Activated CD4-positive, CD25-positive, alpha-beta regulatory T cell treated with anti-CD3 and anti-CD28 coated beads, Interleukin-2, amount 50 U/mL, for 72 hours (primary cell): ENCODE results near the gene SMPX.
A peak's percentile ranks its signal among the peaks of the same experiment; 100 is the strongest.

Experiments used
- DNase-seq: peaks from one replicate; pipeline ENCODE4 v3.0.0; 2021

SMPX gene

DNA sequence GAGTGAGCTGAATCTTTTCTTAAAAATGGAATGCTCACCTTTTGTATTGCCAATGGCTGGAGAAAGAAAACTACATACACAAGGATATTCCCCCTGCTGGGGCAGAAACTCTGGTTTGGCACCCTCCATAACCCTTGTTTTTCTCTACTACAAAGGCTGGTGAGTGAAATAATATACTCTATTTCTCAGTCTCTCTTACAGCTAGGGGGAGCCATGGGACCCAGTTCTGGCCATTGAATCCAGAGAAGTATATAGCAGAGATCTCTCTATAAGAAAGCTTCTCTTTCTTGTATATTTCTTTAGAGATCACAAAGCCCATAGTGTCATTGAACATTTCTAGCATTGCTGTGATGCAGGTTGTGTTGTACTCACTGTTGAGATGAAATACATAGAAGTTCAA, 49.8 kb downstream of the SMPX start:
- no peak for DNase-seq

- DNase-seq: no peak
These were observed 52.7 kb downstream of the SMPX start for GRCh38 chrX:21705225-21705624.

DNA sequence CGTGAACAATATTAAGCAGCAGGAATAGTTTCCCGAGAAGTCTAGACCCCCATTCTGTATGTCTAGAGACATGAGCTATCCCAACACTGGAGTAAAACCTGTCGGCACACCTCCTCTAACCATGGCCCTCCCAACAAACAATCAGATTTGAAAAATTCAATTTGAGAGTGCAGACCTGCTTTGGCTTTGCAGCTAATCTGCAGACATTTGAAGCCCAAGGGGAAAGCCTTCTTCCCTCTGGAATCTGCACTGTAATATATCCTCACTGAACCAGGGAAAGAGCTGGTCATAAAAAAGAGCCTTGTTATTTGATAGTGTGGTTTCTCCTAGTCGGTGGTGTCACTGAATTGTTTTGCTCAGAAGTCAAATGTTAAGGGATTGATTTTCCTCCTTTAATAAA, 55.2 kb downstream of the SMPX start:
- DNase-seq: no peak

GRCh38 chrX:21700967-21701366, 56.9 kb downstream of the SMPX start:
- DNase-seq: no peak

DNA sequence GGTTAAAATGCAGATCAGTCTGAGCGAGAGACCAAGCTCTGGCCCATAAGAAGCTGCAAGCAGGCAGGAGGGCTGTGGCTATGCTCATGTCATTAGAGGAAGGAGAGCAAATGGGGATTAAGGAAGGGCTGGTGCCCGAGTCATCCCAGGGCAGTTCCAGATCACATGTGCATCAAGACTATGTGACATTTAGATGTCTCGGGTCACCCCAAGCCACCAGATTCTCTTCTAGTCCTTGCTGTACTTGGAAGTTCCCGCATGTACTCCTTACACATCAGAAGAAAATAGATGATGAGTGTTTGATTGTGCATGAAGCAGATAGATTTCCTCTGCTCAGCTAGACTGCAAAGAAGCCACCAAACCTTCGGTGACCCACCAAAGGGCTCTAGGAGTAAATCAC, 57.6 kb downstream of the SMPX start:
- DNase-seq: no peak

GRCh38 chrX:21699136-21699535, 58.8 kb downstream of the SMPX start:
- DNase-seq: no peak

DNA sequence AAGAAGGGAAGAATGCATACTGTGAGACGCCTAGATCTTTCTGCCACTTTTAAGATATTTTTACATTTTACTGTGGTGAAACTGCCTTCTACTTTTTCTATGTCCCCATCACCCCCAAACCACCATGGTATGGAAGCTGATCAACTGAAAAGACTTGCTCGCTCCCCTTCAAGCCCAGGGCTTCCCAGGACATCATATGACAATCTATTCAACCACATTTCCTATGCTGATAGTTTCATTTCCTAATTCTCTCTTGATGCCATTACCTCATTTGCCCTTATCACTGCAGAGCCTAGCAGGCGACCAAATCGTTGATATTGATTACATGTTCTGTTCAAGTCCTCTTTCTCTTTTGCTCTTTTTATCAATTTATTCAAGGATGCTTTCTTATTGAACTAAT, 59.6 kb downstream of the SMPX start:
- DNase-seq: no peak

DNA sequence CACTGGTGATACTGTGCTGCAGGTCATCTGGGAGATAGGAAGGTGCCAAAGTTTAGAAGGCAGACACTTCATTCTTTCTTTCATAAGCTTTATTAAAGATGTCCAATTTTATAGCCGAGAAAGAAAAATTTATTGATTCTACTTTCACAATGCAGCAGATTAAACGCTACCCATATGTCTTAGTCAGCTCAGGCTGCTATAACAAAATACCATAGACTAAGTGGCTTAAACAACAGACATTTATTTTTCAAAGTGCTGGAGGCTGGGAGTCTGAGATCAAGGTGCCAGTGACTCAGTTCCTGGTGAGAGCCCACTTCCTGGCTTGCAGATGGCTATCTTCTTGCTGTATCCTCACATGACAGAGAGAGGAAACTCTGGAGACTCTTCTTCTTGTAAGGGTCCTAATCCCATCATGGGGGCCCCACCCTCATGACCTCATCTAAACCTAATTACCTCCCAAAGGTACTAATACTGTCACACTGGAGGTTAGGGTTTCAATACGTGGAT, 66.4 kb downstream of the SMPX start:
- DNase-seq: no peak

DNA sequence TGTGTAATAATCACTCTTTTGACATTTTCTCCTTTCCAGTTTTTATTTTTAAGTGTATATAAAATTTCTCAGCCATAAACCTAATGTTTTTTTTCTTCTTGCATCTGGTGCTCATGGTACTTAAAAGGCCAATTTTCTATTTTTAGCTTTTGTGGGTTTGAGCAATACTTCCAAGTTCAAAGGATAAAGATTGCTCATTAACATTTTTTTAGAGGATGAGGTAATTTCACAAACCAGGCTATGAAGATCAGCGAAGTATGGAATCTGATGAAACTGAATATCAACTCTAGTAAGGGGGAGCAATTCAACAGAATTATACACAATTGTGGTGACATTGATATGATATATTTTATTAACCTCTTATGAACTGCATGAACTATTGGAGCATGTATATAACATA, 74.0 kb downstream of the SMPX start:
- no peak for DNase-seq

GRCh38 chrX:21678048-21678612, 79.8 kb downstream of the SMPX start:
- no peak for DNase-seq

DNA sequence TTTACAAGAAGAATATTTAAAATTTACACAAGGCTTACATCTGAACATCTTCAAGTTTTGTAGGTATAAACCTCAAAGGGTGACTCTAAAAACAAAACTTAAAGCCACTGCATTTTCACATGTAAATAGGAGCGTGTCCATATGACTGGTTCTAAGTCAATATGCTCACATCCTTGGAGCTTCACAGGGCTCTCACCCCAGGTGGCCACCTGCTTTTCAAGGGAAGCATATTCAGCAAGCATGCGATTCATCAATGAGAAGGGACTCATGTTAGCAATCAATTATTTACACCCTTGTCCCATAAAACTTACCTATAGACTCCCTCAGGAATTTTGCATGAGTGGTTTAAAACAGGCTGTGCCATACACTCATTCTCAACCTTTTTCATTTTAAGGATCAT, 82.0 kb downstream of the SMPX start:
- DNase-seq: no peak

DNA sequence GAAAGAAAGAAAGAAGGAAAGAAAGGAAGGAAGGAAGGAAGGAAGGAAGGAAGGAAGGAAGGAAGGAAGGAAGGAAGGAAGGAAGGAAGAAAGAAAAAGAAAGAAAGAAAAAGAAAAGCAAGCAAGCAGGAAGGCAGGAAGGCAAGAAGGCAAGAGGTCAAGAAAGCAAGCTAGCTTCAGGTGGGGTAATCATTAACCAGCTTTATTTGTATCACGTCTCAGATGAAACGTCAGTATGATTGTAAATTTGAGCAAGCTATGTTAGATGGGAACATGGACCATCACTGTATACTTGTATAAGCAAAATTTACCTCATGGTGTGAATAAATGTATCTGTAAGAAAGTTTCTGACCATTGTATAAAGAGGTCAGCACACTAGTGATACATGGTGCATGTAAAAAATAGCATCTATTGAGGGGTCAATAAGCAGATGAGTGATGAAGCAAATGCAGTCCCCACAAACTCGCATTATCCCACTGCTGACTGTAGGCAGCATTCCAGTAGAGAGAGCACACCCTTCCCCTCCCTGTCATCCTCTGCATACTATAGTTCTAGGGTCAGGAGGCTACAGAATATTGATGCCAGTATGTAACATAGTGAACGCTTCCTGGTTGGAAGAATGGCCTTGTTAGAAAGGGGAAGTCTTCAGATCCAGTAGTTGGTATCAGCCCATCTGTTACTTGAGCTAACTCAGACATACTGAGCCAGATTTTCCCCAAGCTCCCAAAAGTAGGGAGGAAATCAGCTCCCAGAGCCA, 83.3 kb downstream of the SMPX start:
- DNase-seq: no peak

DNA sequence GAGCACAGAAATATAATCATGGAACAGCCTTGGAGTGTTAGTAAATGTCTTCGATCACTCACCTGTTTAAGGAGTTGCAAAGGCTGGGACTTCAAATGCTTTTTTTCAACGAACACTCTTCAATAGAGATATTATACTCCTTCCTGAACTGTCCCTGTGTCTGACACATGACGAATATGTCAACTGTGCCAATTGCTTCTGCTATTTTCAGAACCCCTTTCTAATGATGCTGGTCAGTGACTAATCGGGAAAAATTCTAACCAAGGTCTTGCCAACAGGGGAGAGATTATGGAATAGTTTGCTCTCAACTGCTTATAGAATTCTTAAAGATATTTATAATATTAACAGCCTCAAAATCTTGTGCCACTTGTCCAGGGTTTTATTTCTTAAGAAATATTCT, 91.2 kb downstream of the SMPX start:
- DNase-seq: no peak

GRCh38 chrX:21666252-21666651, 91.7 kb downstream of the SMPX start:
- DNase-seq: no peak

DNA sequence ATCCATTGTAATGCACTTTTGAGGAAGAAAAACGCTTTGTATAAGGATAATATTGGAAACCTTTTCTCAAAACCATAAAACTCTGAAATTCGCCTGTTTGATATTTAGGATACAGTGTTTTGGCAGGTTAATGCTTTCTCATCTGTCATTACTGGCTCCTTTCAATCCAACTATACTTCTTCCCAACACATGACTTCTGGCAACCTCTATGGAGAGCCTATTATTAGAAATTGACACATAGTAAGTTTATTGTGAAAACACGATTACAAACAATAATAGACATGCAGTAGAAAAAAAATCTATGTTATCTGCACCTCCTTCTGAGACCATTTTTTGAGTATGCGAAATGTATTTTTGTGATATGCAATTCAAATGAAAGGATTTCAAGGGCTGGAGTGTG, 95.2 kb downstream of the SMPX start:
- no peak for DNase-seq

DNA sequence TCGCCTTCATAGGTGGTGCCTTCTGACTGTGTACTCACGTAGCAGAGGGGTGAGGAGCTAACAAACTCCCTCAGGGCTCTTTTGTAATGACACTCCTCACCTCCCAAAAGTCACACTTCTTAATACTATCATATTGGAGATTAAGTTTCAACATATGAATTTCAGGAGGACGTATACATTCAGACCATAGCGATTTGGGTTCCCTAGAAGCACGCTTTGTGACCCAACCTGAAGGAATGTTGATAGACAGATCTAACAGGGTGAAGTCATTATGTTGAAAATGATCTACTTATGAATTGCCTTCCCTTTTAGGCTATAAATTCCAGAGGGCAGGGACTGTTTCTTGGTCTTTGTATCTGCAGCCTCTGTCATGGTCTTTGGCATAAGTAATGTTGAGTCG, 96.6 kb downstream of the SMPX start:
- DNase-seq: no peak

GRCh38 chrX:21660156-21660555, 97.8 kb downstream of the SMPX start:
- DNase-seq: no peak

GRCh38 chrX:21659320-21659719, 98.6 kb downstream of the SMPX start:
- DNase-seq: no peak

DNA sequence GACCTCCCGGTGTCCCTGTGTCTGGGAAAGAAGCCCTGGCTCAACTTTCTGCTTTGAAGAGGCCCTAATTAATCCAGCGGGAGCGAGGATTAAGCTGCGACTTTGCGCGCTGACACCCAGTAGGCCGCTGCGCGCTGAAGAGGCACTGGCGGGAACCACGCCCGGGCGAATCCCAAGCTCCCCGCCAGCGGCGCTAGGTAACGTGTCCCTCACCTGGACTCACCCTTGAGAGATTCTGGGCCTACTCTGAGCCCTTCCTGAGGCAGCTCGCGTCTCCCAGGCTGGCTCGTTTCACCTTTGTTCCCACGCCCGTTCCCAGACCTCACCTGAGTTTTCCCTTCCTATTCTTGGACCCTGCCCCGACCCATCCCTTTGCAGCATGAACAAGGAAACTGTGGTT, 99.2 kb downstream of the SMPX start:
- DNase-seq: no peak

DNA sequence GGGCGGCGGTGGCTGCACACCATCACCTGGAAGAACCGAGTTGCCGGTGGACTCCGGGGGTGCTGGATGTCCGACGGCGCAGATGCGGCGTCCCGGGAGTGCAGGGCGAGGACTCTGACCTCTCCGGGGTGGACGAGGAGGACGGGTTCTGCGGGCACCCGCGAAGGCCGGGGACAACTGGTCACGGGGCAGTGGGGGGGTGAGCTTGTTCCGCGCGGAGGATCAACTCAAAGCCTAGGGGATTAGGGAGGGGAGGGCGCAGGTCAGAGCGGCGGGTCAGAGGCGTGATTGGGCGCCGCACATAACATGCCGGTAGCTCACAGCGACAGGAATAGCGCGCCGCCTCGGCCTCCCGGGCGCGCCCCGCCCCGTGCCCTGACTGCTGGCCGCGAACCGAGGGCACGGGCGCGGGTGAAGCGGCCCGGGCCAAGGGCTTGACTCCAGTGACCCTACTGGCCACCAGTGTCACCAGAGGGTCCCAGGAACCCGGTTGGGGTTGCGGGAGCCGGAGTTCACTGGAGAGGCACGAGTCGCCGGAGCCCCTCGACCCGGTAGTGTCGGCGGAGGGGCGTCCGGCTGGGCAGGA, 99.7 kb downstream of the SMPX start, which contains the start of gene KLHL34:
KLHL34 (minus strand) TSS at position 179 of the 586 bp plus-strand sequence. CDS start 542 bp downstream, outside the sequence.
- peak; percentile 32 for DNase-seq

DNA sequence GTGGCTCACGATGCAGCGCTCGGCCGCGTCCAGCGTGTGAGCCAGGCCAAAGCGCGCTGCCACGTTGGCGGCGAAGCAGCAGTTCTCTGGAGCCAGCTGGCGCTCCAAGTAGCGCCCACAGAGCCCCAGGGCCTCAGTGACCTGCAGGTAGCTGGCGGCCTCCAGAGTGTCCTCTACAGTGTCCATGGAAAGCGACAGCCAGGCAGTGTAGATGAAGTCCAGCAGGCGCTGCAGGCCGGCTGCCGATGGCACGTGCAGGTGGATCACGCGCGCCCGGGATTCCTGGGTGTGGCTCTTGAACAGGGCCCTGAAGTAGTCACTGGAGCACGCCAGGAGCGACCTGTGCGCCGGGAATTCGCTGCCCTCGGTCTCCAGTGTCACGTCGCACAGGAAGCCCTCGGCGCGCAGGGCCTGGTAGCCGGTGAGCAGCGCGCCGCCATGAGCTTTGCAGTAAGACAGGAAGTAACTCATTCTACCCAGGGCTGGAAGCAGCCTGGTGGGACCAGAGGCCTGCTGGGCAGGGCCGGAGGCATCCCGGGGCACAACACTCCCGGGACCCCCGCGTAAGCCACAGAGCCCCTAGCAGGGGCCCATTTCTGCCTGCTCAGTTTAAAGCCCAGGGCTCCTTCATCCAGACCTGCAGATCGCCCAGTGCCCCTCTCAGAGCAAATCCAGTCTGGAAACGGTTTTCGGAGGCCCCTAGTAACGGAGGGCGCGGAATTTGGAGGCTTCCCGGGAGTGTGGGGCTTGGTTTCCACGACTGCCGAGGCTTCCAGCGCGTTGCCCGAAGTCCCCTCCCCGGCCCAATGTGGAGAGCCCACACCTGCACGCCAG, 100.4 kb downstream of the SMPX start:
- DNase-seq: no peak

DNA sequence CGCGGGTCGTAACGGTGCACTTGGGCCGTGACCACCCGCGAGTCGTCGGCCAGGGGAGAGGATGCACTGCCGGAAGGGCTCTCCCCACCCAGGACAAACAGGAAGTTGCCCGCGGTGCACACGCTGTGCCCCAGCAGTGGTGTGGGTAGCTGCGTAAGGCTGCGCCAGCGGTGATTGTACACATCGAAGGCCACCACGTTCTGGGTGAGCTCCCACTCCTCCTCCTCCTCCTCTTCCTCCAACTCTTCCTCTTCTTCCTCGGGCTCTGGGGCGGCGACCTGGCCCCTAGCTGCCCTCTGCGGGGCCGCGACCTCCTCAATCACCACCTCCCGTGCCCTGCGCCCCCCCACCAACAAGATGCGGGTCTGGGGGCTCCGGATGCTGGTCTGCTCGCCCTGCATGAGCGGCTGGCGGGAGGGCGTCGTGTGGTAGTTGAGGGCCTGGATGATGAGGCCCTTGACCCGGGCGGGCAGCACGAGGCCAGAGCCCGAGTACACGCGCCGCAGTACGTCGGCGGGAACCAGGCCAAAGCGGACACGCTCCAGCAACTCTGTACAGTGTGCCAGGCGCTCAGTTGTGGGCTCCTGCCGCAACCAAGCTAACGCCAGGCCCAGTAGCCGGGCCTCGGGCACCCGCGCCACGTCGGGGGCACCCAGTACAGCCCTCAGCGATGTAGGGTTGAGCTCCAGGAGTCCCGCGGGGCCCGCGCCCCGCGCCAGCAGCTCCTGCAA, 101.2 kb downstream of the SMPX start:
- DNase-seq: no peak
